NCI-H1417 treated with DMSO at 0.1 percent for 48 hours (cell line): Measurements from ENCODE around the gene RASGRF2.

Source experiments
- DNase-seq: peaks from one replicate; lab custom pipeline; 2025; lab: John Stamatoyannopoulos, UW

The RASGRF2 gene

GRCh38 chr5:80959768-80960442, at the start of gene RASGRF2:
RASGRF2 (plus strand) TSS chr5:80960363; CDS start chr5:80960739, 376 bp downstream.
- no peak for DNase-seq

GRCh38 chr5:80912479-80912878, 47.7 kb upstream of the RASGRF2 start:
- no peak for DNase-seq

GRCh38 chr5:80915716-80916115, 44.4 kb upstream of the RASGRF2 start:
- DNase-seq: no peak

- no peak for DNase-seq
These were observed 43.5 kb upstream of the RASGRF2 start for GRCh38 chr5:80916676-80917075.

GRCh38 chr5:80917631-80918030, 42.5 kb upstream of the RASGRF2 start:
- no peak for DNase-seq

GRCh38 chr5:80919678-80920196, 40.4 kb upstream of the RASGRF2 start:
- DNase-seq: no peak

GRCh38 chr5:80920333-80920732, 39.8 kb upstream of the RASGRF2 start:
- DNase-seq: no peak

GRCh38 chr5:80921026-80921425, 39.1 kb upstream of the RASGRF2 start:
- no peak for DNase-seq

- DNase-seq: no peak
These were observed 34.2 kb upstream of the RASGRF2 start for GRCh38 chr5:80925931-80926330.

GRCh38 chr5:80926536-80926935, 33.6 kb upstream of the RASGRF2 start:
- DNase-seq: no peak

GRCh38 chr5:80926979-80927656, 33.0 kb upstream of the RASGRF2 start:
- no peak for DNase-seq

GRCh38 chr5:80928073-80928472, 32.1 kb upstream of the RASGRF2 start:
- DNase-seq: no peak

- DNase-seq: no peak
These were observed 29.2 kb upstream of the RASGRF2 start for GRCh38 chr5:80930940-80931339.

GRCh38 chr5:80931411-80931810, 28.8 kb upstream of the RASGRF2 start:
- no peak for DNase-seq

GRCh38 chr5:80933036-80933435, 27.1 kb upstream of the RASGRF2 start:
- no peak for DNase-seq

- DNase-seq: no peak
These were observed 25.4 kb upstream of the RASGRF2 start for GRCh38 chr5:80934751-80935150.

- DNase-seq: no peak
These were observed 24.3 kb upstream of the RASGRF2 start for GRCh38 chr5:80935811-80936385.

- DNase-seq: no peak
These were observed 23.3 kb upstream of the RASGRF2 start for GRCh38 chr5:80936881-80937280.

GRCh38 chr5:80937584-80938356, 22.4 kb upstream of the RASGRF2 start:
- no peak for DNase-seq

- no peak for DNase-seq
These were observed 18.7 kb upstream of the RASGRF2 start for GRCh38 chr5:80941496-80941895.

- DNase-seq: no peak
These were observed 8.8 kb upstream of the RASGRF2 start for GRCh38 chr5:80951366-80951765.

- DNase-seq: no peak
These were observed 6.6 kb upstream of the RASGRF2 start for GRCh38 chr5:80953587-80953986.
